HL-60 (cell line): ENCODE measurements around the gene ZNF497.

Experiments
- DNase-seq, 2 experiments: peaks; one replicate each; pipeline ENCODE4 v3.0.0-alpha.2; 2010 to 2020; ENCODE audit warnings: low read depth in 1 of 2, low spot score in 1 of 2
- H3K27ac ChIP-seq: fragments of 250-450 bp; sonication (Bioruptor Pico); replicated peaks from 2 replicates; pipeline ENCODE4 v1.5.1; 2020; ENCODE audit warnings: mild to moderate bottlenecking, moderate library complexity
- H3K27me3 ChIP-seq: fragments of 250-450 bp; sonication (Bioruptor Pico); 2 replicates; pipeline ENCODE4 v1.5.1; 2021; ENCODE audit warnings: mild to moderate bottlenecking, moderate library complexity; ENCODE audit not compliant: insufficient read depth, poor library complexity, severe bottlenecking
- H3K4me3 ChIP-seq: replicated peaks from 2 replicates; pipeline ENCODE4 v1.5.1; 2011; ENCODE audit warnings: mild to moderate bottlenecking, control low read depth, low read length; ENCODE audit not compliant: insufficient read depth
- CTCF ChIP-seq: IDR thresholded peaks from one replicate; pipeline ENCODE4 v1.5.1; 2011; ENCODE audit warnings: low read length, control low read depth, inconsistent platforms; ENCODE audit not compliant: insufficient read depth
- GABPA ChIP-seq: IDR thresholded peaks from 2 replicates; pipeline ENCODE4 v1.6.1; 2012; ENCODE audit warnings: low read depth
- POLR2AphosphoS5 ChIP-seq: IDR thresholded peaks from 2 replicates; pipeline ENCODE4 v1.6.1; 2012; ENCODE audit warnings: low read depth
- REST ChIP-seq: IDR thresholded peaks from 2 replicates; pipeline ENCODE4 v1.6.1; 2012; ENCODE audit warnings: low read depth; ENCODE audit not compliant: insufficient replicate concordance
- SPI1 ChIP-seq: IDR thresholded peaks from 2 replicates; pipeline ENCODE4 v1.6.1; 2012; ENCODE audit warnings: low read depth, mild to moderate bottlenecking, borderline replicate concordance
- long read RNA-seq: library from polyadenylated mRNA; unstranded; transcript quantifications from one replicate; pipeline ENCODE4 v2.0.0, GENCODE V29; 2020

The ZNF497 gene
- long read RNA-seq, partial matches to known transcripts: 0 of 5 reads
- long read RNA-seq, other reads (novel, unspliced or antisense): 5 of 5 reads

GRCh38 chr19:58362272-58362994 lies at the start of gene ZNF497:
TSS of gene ZNF497 (minus strand) at chr19:58362751. CDS start at chr19:58357635, 5,116 bp downstream.
- Histone ChIP-seq H3K4me3 (peak within 1 kb of the TSS; percentile 71), H3K27ac (peak within 1 kb of the TSS; percentile 91), H3K27me3 (no peaks in the 10 kb centered on the region)
- DNase-seq: peak; percentile 94 to 97
- TF ChIP-seq REST (peak; percentile 73), POLR2AphosphoS5 (peak; percentile 82), GABPA (peak; percentile 90), CTCF (no peak), SPI1 (no peak)

GRCh38 chr19:58409010-58409790 lies 46.6 kb upstream of the ZNF497 start:
- Histone ChIP-seq H3K4me3 (peak overlapping the region; percentile 83), H3K27me3 (no peaks in the 10 kb centered on the region), H3K27ac (peak overlapping the region; percentile 93)
- TF ChIP-seq REST (no peak), CTCF (no peak)
- peak in 1 of 2 experiments; percentile 54 for DNase-seq

- H3K27ac ChIP-seq: peak within 1 kb of the TSS; percentile 93
- peak within 1 kb of the TSS; percentile 83 for H3K4me3 ChIP-seq
- TF ChIP-seq POLR2AphosphoS5 (0 out of 2 replicates have a peak, but pooled peaks have one; percentile 79), CTCF (no peak), REST (peak; percentile 43), GABPA (peak; percentile 71)
- H3K27me3 ChIP-seq: no peaks in the 10 kb centered on the region
- DNase-seq: peak; percentile 92 to 98
Measured at GRCh38 chr19:58408152-58409009, 45.8 kb upstream of the ZNF497 start, which contains the start of gene ZNF584. TSS of gene ZNF584 (plus strand) at chr19:58408649. CDS start at chr19:58409148, 499 bp downstream.
